WTC11 (cell line): ENCODE measurements around the gene COL5A1. TPM values are rescaled to one million over a fixed set of nuclear protein-coding genes. Genes with fewer than 3 reads are reported as not detected.

ENCODE experiments used
- ATAC-seq: fragments of 200-7000 bp; cut with Tn5 transposase; 2 replicates; pipeline ENCODE4 v1.10.0; 2021; ENCODE audit warnings: mild to moderate bottlenecking, moderate library complexity
- CTCF ChIA-PET: fragments of 300-600 bp; sonication (Branson Sonifier 250); formaldehyde crosslinking; loops from one replicate; lab custom pipeline; 2021; ENCODE audit warnings: antibody characterized with exemption; lab: Charles Lee
- POLR2A ChIA-PET: fragments of 350-600 bp; sonication (Branson Sonifier 250); formaldehyde crosslinking; loops from one replicate; lab custom pipeline; 2021; ENCODE audit warnings: antibody characterized with exemption; lab: Charles Lee
- DNase-seq: peaks from one replicate; pipeline ENCODE4 v3.0.0; 2021; ENCODE audit warnings: low spot score
- H3K27ac Mint-ChIP-seq: 2 replicates; pipeline ENCODE4 v1.8.0; 2021; ENCODE audit warnings: mixed read lengths
- H3K27me3 Mint-ChIP-seq: 2 replicates; pipeline ENCODE4 v1.8.0; 2021; ENCODE audit warnings: low read depth, mild to moderate bottlenecking, moderate library complexity, mixed read lengths
- H3K36me3 Mint-ChIP-seq: 2 replicates; pipeline ENCODE4 v1.8.0; 2021; ENCODE audit warnings: mixed read lengths
- H3K4me1 Mint-ChIP-seq: 2 replicates; pipeline ENCODE4 v1.8.0; 2022; ENCODE audit warnings: mixed read lengths
- H3K4me3 Mint-ChIP-seq: 2 replicates; pipeline ENCODE4 v1.8.0; 2021; ENCODE audit warnings: mild to moderate bottlenecking, moderate library complexity, mixed read lengths
- H3K9me3 Mint-ChIP-seq: 2 replicates; pipeline ENCODE4 v1.8.0; 2021; ENCODE audit warnings: mixed read lengths
- FOXK1 ChIP-seq: sonication (generic); formaldehyde crosslinking; IDR thresholded peaks from 2 replicates; pipeline ENCODE4 v1.8.0; 2022; ENCODE audit warnings: mild to moderate bottlenecking, moderate library complexity, missing genetic modification reagents
- KAT7 ChIP-seq: sonication (generic); formaldehyde crosslinking; IDR thresholded peaks from 2 replicates; pipeline ENCODE4 v1.8.1; 2023; ENCODE audit warnings: missing genetic modification reagents, mild to moderate bottlenecking, borderline replicate concordance
- NR1H2 ChIP-seq: sonication (generic); formaldehyde crosslinking; IDR thresholded peaks from 2 replicates; pipeline ENCODE4 v1.9.0; 2021; ENCODE audit warnings: mild to moderate bottlenecking, moderate library complexity, missing genetic modification reagents
- NR2C2 ChIP-seq: sonication (generic); formaldehyde crosslinking; IDR thresholded peaks from 2 replicates; pipeline ENCODE4 v1.8.0; 2022; ENCODE audit warnings: mild to moderate bottlenecking, missing genetic modification reagents
- OVOL2 ChIP-seq: fragments of 250-450 bp; sonication (Bioruptor Pico); IDR thresholded peaks from 2 replicates; pipeline ENCODE4 v1.9.0; 2021; ENCODE audit warnings: mild to moderate bottlenecking, borderline replicate concordance
- SOX15 ChIP-seq: fragments of 250-450 bp; sonication (Bioruptor Pico); IDR thresholded peaks from 2 replicates; pipeline ENCODE4 v1.9.0; 2021; ENCODE audit warnings: mild to moderate bottlenecking
- total RNA-seq: library from RNA; stranded (reverse); gene quantifications from 3 replicates; pipeline ENCODE4 v1.2.3, GENCODE V29; 2021
- TF ChIP-seq, protein P1 (sequence below): sonication (generic); formaldehyde crosslinking; IDR thresholded peaks from 2 replicates; pipeline ENCODE4 v1.8.0; 2022; ENCODE audit warnings: mild to moderate bottlenecking, missing genetic modification reagents
- TF ChIP-seq, protein P2 (sequence below): fragments of 250-450 bp; sonication (Bioruptor Pico); IDR thresholded peaks from 2 replicates; pipeline ENCODE4 v1.9.0; 2021; ENCODE audit warnings: mild to moderate bottlenecking, borderline replicate concordance
- TF ChIP-seq, protein P3 (sequence below): sonication (generic); formaldehyde crosslinking; IDR thresholded peaks from 2 replicates; pipeline ENCODE4 v1.8.1; 2022; ENCODE audit warnings: low read depth, missing genetic modification reagents, borderline replicate concordance
- TF ChIP-seq, protein P4 (sequence below): sonication (generic); formaldehyde crosslinking; IDR thresholded peaks from 2 replicates; pipeline ENCODE4 v1.8.0; 2023; ENCODE audit warnings: mild to moderate bottlenecking, missing genetic modification reagents
- TF ChIP-seq, protein P5 (sequence below): sonication (generic); formaldehyde crosslinking; IDR thresholded peaks from 2 replicates; pipeline ENCODE4 v1.8.0; 2022; ENCODE audit warnings: mild to moderate bottlenecking, missing genetic modification reagents
- TF ChIP-seq, protein P6 (sequence below): sonication (generic); formaldehyde crosslinking; IDR thresholded peaks from 2 replicates; pipeline ENCODE4 v1.8.1; 2022; ENCODE audit warnings: missing genetic modification reagents, borderline replicate concordance

COL5A1 gene
- total RNA-seq, 1 experiment from 2014 or later = 13.5 TPM

DNA sequence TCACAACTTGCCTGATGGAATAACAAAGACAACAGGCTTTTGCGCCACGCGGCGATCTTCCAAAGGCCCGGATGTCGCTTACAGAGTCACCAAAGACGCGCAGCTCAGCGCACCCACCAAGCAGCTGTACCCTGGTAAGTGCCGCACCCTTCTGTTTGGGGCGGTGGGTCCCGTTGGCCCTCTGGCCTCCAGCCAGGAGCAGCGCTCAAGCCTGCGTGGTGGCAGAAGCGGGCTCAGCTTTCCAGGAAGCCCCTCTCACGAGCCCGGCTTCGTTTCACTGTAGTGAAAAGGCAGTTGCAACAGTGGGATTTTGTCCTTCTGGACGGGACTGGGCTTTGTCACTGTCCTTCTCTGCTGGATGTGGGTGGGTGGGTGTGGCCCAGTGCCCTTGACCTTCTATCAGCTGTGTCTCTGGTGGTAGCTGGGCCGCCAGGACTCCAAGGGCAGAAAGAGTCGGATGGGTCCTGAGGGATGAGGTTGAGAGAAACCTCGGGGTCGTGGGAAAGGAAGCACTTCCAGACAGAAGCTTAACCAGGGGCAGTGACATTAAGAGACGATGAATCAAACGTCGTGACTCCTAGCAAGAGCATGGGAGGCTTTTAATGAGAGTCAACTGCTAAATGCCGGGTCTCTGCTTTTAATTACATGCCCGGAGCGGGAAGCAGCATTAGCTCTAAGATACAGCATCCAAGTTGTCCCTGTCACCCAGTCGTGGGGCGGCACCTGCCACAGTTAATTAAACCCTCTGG lies 49.5 kb downstream of the COL5A1 start:
- Mint-ChIP-seq H3K4me3 (no peak overlapping the region), H3K27ac (no peak overlapping the region), H3K27me3 (no peaks in the 10 kb centered on the region), H3K36me3 (no peaks in the 10 kb centered on the region), H3K4me1 (no peaks in the 10 kb centered on the region), H3K9me3 (no peaks in the 10 kb centered on the region)
- CTCF ChIA-PET = interaction anchor here (1.4 to 2.6 kb wide), 4 partner anchors 9 to 242 kb away, joined by 5 to 17 read pairs (median 9); no protein-coding TSS in a partner anchor
- DNase-seq (no peak), ATAC-seq (no peak)
- POLR2A ChIA-PET = no interaction called here
- no peak for TF ChIP-seq SOX15
- TF ChIP-seq NR2C2 (CRISPR knock-in tag) = no peak
- no peak for TF ChIP-seq NR1H2
- TF ChIP-seq FOXK1 (CRISPR knock-in tag) = no peak
- TF ChIP-seq, protein P1, sequence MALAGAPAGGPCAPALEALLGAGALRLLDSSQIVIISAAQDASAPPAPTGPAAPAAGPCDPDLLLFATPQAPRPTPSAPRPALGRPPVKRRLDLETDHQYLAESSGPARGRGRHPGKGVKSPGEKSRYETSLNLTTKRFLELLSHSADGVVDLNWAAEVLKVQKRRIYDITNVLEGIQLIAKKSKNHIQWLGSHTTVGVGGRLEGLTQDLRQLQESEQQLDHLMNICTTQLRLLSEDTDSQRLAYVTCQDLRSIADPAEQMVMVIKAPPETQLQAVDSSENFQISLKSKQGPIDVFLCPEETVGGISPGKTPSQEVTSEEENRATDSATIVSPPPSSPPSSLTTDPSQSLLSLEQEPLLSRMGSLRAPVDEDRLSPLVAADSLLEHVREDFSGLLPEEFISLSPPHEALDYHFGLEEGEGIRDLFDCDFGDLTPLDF (CRISPR knock-in tag) = no peak
- no peak for TF ChIP-seq KAT7
- TF ChIP-seq OVOL2 (CRISPR knock-in tag) = no peak

DNA sequence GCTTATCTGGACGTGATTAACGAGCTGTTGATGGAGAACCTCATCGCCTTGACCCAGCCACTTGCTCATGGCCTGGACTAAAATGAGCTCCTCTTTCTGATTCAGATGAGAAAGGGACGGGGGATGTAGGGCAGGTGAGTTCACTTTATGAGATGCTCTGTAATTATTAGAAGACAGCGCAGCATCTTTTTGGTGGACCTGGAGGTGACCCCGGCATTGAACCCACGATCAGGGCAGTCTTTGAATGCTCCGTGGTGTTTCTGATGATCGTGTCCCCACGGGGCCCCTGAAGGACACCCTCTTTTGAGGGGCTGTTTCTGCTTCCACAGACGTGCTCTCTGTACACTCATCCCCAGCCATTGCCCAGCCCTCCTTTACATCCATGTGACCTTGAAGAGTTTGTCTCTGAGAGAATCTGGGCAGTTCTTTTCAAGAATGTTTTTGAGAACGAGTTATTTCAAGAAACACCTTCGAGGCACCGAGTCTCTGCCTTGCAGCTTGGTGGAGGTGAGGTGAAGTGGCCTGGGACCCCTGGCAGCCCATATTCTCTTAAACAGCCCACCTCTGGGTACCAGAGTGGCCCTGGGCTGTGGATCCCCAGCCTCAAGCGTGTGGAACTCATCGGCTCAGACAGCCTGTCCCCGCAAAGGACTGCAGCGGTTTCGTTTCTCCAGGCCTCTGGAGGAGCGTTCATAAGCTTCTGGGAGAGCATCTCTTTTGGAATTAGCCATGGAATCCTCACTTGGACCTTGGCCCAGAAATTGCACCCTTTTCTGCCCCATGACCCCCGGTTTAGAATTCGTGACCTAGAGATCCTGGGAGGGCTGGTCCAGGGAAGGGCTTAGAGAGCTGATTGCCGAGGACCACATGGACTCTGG lies 50.3 kb downstream of the COL5A1 start:
- ChIA-PET CTCF (interaction anchor here (1.2 to 1.5 kb wide), 2 partner anchors 242 to 243 kb away, joined by 5 read pairs; no protein-coding TSS in a partner anchor), POLR2A (no interaction called here)
- DNase-seq (no peak), ATAC-seq (no peak)
- TF ChIP-seq, protein P2, sequence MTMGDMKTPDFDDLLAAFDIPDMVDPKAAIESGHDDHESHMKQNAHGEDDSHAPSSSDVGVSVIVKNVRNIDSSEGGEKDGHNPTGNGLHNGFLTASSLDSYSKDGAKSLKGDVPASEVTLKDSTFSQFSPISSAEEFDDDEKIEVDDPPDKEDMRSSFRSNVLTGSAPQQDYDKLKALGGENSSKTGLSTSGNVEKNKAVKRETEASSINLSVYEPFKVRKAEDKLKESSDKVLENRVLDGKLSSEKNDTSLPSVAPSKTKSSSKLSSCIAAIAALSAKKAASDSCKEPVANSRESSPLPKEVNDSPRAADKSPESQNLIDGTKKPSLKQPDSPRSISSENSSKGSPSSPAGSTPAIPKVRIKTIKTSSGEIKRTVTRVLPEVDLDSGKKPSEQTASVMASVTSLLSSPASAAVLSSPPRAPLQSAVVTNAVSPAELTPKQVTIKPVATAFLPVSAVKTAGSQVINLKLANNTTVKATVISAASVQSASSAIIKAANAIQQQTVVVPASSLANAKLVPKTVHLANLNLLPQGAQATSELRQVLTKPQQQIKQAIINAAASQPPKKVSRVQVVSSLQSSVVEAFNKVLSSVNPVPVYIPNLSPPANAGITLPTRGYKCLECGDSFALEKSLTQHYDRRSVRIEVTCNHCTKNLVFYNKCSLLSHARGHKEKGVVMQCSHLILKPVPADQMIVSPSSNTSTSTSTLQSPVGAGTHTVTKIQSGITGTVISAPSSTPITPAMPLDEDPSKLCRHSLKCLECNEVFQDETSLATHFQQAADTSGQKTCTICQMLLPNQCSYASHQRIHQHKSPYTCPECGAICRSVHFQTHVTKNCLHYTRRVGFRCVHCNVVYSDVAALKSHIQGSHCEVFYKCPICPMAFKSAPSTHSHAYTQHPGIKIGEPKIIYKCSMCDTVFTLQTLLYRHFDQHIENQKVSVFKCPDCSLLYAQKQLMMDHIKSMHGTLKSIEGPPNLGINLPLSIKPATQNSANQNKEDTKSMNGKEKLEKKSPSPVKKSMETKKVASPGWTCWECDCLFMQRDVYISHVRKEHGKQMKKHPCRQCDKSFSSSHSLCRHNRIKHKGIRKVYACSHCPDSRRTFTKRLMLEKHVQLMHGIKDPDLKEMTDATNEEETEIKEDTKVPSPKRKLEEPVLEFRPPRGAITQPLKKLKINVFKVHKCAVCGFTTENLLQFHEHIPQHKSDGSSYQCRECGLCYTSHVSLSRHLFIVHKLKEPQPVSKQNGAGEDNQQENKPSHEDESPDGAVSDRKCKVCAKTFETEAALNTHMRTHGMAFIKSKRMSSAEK (CRISPR knock-in tag) = no peak
- TF ChIP-seq, protein P3, sequence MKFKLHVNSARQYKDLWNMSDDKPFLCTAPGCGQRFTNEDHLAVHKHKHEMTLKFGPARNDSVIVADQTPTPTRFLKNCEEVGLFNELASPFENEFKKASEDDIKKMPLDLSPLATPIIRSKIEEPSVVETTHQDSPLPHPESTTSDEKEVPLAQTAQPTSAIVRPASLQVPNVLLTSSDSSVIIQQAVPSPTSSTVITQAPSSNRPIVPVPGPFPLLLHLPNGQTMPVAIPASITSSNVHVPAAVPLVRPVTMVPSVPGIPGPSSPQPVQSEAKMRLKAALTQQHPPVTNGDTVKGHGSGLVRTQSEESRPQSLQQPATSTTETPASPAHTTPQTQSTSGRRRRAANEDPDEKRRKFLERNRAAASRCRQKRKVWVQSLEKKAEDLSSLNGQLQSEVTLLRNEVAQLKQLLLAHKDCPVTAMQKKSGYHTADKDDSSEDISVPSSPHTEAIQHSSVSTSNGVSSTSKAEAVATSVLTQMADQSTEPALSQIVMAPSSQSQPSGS (CRISPR knock-in tag) = no peak
- TF ChIP-seq, protein P4, sequence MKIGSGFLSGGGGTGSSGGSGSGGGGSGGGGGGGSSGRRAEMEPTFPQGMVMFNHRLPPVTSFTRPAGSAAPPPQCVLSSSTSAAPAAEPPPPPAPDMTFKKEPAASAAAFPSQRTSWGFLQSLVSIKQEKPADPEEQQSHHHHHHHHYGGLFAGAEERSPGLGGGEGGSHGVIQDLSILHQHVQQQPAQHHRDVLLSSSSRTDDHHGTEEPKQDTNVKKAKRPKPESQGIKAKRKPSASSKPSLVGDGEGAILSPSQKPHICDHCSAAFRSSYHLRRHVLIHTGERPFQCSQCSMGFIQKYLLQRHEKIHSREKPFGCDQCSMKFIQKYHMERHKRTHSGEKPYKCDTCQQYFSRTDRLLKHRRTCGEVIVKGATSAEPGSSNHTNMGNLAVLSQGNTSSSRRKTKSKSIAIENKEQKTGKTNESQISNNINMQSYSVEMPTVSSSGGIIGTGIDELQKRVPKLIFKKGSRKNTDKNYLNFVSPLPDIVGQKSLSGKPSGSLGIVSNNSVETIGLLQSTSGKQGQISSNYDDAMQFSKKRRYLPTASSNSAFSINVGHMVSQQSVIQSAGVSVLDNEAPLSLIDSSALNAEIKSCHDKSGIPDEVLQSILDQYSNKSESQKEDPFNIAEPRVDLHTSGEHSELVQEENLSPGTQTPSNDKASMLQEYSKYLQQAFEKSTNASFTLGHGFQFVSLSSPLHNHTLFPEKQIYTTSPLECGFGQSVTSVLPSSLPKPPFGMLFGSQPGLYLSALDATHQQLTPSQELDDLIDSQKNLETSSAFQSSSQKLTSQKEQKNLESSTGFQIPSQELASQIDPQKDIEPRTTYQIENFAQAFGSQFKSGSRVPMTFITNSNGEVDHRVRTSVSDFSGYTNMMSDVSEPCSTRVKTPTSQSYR (CRISPR knock-in tag) = no peak
- TF ChIP-seq, protein P5, sequence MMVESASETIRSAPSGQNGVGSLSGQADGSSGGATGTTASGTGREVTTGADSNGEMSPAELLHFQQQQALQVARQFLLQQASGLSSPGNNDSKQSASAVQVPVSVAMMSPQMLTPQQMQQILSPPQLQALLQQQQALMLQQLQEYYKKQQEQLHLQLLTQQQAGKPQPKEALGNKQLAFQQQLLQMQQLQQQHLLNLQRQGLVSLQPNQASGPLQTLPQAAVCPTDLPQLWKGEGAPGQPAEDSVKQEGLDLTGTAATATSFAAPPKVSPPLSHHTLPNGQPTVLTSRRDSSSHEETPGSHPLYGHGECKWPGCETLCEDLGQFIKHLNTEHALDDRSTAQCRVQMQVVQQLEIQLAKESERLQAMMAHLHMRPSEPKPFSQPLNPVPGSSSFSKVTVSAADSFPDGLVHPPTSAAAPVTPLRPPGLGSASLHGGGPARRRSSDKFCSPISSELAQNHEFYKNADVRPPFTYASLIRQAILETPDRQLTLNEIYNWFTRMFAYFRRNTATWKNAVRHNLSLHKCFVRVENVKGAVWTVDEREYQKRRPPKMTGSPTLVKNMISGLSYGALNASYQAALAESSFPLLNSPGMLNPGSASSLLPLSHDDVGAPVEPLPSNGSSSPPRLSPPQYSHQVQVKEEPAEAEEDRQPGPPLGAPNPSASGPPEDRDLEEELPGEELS (CRISPR knock-in tag) = no peak
- TF ChIP-seq, protein P6, sequence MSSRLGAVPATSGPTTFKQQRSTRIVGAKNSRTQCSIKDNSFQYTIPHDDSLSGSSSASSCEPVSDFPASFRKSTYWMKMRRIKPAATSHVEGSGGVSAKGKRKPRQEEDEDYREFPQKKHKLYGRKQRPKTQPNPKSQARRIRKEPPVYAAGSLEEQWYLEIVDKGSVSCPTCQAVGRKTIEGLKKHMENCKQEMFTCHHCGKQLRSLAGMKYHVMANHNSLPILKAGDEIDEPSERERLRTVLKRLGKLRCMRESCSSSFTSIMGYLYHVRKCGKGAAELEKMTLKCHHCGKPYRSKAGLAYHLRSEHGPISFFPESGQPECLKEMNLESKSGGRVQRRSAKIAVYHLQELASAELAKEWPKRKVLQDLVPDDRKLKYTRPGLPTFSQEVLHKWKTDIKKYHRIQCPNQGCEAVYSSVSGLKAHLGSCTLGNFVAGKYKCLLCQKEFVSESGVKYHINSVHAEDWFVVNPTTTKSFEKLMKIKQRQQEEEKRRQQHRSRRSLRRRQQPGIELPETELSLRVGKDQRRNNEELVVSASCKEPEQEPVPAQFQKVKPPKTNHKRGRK (CRISPR knock-in tag) = no peak
- H3K27ac Mint-ChIP-seq = no peak overlapping the region
- no peak overlapping the region for H3K4me3 Mint-ChIP-seq
- H3K9me3 Mint-ChIP-seq = no peaks in the 10 kb centered on the region
- no peaks in the 10 kb centered on the region for H3K4me1 Mint-ChIP-seq
- H3K36me3 Mint-ChIP-seq = no peaks in the 10 kb centered on the region
- H3K27me3 Mint-ChIP-seq = no peaks in the 10 kb centered on the region
